Measurements from ENCODE around the gene NKAIN1.

NKAIN1 gene

DNA sequence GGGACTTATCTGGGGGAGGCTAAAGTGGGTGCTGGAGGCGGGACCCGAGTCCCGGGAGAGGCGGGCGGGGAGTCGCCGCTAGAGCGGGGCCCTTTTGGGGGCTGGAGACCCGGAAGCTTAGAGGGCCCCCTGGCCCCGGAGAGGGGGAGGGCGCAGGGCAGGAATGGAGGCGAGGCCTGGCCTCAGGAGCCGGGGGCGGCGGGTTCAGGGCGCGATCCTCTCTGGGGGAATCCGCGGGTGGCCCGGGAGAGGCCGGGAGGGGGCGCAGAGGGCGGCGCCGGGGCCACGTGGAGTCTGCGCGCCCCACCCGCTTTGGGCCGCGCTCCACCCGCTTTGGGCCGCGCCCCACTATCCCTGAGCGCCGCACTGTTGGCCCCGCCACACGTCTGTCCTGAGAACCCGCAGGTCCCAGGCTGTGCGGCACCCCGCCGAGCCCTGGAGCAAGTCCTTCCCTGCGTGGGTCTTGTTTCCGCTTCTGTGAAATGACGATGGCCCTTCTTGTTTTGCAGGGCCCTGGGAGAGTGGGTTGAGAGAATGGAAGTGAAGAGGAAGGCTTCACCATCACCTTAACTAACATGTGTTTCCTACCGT is 84.4 kb downstream of the NKAIN1 start (continued):
- TF ChIP-seq, protein P1, sequence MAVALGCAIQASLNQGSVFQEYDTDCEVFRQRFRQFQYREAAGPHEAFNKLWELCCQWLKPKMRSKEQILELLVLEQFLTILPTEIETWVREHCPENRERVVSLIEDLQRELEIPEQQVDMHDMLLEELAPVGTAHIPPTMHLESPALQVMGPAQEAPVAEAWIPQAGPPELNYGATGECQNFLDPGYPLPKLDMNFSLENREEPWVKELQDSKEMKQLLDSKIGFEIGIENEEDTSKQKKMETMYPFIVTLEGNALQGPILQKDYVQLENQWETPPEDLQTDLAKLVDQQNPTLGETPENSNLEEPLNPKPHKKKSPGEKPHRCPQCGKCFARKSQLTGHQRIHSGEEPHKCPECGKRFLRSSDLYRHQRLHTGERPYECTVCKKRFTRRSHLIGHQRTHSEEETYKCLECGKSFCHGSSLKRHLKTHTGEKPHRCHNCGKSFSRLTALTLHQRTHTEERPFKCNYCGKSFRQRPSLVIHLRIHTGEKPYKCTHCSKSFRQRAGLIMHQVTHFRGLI (tag by site-specific recombination; IDR thresholded peaks at IDR 0.05) = peak; percentile 99
- TF ChIP-seq EGR2 (tag by site-specific recombination; IDR thresholded peaks at IDR 0.05; ENCODE audit: low read depth) = peak; percentile 70
- peak; percentile 90 for TF ChIP-seq KLF8 (tag by site-specific recombination; IDR thresholded peaks at IDR 0.05)
- TF ChIP-seq HOXA7 (CRISPR knock-in tag; IDR thresholded peaks at IDR 0.05; ENCODE audit: borderline replicate concordance) = no peak
- TF ChIP-seq, protein P2, sequence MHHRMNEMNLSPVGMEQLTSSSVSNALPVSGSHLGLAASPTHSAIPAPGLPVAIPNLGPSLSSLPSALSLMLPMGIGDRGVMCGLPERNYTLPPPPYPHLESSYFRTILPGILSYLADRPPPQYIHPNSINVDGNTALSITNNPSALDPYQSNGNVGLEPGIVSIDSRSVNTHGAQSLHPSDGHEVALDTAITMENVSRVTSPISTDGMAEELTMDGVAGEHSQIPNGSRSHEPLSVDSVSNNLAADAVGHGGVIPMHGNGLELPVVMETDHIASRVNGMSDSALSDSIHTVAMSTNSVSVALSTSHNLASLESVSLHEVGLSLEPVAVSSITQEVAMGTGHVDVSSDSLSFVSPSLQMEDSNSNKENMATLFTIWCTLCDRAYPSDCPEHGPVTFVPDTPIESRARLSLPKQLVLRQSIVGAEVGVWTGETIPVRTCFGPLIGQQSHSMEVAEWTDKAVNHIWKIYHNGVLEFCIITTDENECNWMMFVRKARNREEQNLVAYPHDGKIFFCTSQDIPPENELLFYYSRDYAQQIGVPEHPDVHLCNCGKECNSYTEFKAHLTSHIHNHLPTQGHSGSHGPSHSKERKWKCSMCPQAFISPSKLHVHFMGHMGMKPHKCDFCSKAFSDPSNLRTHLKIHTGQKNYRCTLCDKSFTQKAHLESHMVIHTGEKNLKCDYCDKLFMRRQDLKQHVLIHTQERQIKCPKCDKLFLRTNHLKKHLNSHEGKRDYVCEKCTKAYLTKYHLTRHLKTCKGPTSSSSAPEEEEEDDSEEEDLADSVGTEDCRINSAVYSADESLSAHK (tag by site-specific recombination; IDR thresholded peaks at IDR 0.05) = no peak
- TF ChIP-seq KLF9 (tag by site-specific recombination; IDR thresholded peaks at IDR 0.05; ENCODE audit: low read depth) = peak; percentile 86
- TF ChIP-seq, protein P3, sequence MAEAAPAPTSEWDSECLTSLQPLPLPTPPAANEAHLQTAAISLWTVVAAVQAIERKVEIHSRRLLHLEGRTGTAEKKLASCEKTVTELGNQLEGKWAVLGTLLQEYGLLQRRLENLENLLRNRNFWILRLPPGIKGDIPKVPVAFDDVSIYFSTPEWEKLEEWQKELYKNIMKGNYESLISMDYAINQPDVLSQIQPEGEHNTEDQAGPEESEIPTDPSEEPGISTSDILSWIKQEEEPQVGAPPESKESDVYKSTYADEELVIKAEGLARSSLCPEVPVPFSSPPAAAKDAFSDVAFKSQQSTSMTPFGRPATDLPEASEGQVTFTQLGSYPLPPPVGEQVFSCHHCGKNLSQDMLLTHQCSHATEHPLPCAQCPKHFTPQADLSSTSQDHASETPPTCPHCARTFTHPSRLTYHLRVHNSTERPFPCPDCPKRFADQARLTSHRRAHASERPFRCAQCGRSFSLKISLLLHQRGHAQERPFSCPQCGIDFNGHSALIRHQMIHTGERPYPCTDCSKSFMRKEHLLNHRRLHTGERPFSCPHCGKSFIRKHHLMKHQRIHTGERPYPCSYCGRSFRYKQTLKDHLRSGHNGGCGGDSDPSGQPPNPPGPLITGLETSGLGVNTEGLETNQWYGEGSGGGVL (tag by site-specific recombination; IDR thresholded peaks at IDR 0.05) = peak; percentile 86
- TF ChIP-seq TCF7L2 (IDR thresholded peaks at IDR 0.05; ENCODE audit: borderline replicate concordance, low read depth, low read length) = no peak
- TF ChIP-seq ZNF76 (tag by site-specific recombination; IDR thresholded peaks at IDR 0.05; ENCODE audit: borderline replicate concordance, low read depth) = peak; percentile 39; the same call in 1 of the 2 replicates
- TF ChIP-seq ZBTB20 (tag by site-specific recombination; IDR thresholded peaks at IDR 0.05) = peak; percentile 86
- peak; percentile 46; the same call in 1 of the 2 replicates for TF ChIP-seq ZXDB (tag by site-specific recombination; IDR thresholded peaks at IDR 0.05)
- peak; percentile 40; the same call in 1 of the 2 replicates for TF ChIP-seq ZNF423 (tag by site-specific recombination; IDR thresholded peaks at IDR 0.05)
- TF ChIP-seq ZBTB8A (tag by site-specific recombination; IDR thresholded peaks at IDR 0.05) = peak; percentile 94
- TF ChIP-seq ZNF776 (tag by site-specific recombination; IDR thresholded peaks at IDR 0.05; ENCODE audit: borderline replicate concordance) = no peak
- TF ChIP-seq ZNF654 (tag by site-specific recombination; IDR thresholded peaks at IDR 0.05; ENCODE audit: low read depth) = no peak
- TF ChIP-seq ZNF223 (tag by site-specific recombination; IDR thresholded peaks at IDR 0.05) = no peak
- TF ChIP-seq, protein P4, sequence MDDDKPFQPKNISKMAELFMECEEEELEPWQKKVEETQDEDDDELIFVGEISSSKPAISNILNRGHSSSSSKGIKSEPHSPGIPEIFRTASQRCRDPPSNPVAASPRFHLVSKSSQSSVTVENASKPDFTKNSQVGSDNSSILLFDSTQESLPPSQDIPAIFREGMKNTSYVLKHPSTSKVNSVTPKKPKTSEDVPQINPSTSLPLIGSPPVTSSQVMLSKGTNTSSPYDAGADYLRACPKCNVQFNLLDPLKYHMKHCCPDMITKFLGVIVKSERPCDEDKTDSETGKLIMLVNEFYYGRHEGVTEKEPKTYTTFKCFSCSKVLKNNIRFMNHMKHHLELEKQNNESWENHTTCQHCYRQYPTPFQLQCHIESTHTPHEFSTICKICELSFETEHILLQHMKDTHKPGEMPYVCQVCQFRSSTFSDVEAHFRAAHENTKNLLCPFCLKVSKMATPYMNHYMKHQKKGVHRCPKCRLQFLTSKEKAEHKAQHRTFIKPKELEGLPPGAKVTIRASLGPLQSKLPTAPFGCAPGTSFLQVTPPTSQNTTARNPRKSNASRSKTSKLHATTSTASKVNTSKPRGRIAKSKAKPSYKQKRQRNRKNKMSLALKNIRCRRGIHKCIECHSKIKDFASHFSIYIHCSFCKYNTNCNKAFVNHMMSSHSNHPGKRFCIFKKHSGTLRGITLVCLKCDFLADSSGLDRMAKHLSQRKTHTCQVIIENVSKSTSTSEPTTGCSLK (tag by site-specific recombination; IDR thresholded peaks at IDR 0.05) = no peak
- TF ChIP-seq, protein P5, sequence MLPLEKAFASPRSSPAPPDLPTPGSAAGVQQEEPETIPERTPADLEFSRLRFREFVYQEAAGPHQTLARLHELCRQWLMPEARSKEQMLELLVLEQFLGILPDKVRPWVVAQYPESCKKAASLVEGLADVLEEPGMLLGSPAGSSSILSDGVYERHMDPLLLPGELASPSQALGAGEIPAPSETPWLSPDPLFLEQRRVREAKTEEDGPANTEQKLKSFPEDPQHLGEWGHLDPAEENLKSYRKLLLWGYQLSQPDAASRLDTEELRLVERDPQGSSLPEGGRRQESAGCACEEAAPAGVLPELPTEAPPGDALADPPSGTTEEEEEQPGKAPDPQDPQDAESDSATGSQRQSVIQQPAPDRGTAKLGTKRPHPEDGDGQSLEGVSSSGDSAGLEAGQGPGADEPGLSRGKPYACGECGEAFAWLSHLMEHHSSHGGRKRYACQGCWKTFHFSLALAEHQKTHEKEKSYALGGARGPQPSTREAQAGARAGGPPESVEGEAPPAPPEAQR (tag by site-specific recombination; IDR thresholded peaks at IDR 0.05) = no peak
- TF ChIP-seq, protein P6, sequence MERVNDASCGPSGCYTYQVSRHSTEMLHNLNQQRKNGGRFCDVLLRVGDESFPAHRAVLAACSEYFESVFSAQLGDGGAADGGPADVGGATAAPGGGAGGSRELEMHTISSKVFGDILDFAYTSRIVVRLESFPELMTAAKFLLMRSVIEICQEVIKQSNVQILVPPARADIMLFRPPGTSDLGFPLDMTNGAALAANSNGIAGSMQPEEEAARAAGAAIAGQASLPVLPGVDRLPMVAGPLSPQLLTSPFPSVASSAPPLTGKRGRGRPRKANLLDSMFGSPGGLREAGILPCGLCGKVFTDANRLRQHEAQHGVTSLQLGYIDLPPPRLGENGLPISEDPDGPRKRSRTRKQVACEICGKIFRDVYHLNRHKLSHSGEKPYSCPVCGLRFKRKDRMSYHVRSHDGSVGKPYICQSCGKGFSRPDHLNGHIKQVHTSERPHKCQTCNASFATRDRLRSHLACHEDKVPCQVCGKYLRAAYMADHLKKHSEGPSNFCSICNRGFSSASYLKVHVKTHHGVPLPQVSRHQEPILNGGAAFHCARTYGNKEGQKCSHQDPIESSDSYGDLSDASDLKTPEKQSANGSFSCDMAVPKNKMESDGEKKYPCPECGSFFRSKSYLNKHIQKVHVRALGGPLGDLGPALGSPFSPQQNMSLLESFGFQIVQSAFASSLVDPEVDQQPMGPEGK (tag by site-specific recombination; IDR thresholded peaks at IDR 0.05) = peak; percentile 86
- TF ChIP-seq, protein P7, sequence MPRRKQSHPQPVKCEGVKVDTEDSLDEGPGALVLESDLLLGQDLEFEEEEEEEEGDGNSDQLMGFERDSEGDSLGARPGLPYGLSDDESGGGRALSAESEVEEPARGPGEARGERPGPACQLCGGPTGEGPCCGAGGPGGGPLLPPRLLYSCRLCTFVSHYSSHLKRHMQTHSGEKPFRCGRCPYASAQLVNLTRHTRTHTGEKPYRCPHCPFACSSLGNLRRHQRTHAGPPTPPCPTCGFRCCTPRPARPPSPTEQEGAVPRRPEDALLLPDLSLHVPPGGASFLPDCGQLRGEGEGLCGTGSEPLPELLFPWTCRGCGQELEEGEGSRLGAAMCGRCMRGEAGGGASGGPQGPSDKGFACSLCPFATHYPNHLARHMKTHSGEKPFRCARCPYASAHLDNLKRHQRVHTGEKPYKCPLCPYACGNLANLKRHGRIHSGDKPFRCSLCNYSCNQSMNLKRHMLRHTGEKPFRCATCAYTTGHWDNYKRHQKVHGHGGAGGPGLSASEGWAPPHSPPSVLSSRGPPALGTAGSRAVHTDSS (tag by site-specific recombination; IDR thresholded peaks at IDR 0.05) = peak; percentile 64
- TF ChIP-seq SP7 (tag by site-specific recombination; IDR thresholded peaks at IDR 0.05) = peak; percentile 63
- TF ChIP-seq SP3 (tag by site-specific recombination; IDR thresholded peaks at IDR 0.05) = peak; percentile 91
- TF ChIP-seq, protein P8, sequence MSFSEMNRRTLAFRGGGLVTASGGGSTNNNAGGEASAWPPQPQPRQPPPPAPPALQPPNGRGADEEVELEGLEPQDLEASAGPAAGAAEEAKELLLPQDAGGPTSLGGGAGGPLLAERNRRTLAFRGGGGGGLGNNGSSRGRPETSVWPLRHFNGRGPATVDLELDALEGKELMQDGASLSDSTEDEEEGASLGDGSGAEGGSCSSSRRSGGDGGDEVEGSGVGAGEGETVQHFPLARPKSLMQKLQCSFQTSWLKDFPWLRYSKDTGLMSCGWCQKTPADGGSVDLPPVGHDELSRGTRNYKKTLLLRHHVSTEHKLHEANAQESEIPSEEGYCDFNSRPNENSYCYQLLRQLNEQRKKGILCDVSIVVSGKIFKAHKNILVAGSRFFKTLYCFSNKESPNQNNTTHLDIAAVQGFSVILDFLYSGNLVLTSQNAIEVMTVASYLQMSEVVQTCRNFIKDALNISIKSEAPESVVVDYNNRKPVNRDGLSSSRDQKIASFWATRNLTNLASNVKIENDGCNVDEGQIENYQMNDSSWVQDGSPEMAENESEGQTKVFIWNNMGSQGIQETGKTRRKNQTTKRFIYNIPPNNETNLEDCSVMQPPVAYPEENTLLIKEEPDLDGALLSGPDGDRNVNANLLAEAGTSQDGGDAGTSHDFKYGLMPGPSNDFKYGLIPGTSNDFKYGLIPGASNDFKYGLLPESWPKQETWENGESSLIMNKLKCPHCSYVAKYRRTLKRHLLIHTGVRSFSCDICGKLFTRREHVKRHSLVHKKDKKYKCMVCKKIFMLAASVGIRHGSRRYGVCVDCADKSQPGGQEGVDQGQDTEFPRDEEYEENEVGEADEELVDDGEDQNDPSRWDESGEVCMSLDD (tag by site-specific recombination; IDR thresholded peaks at IDR 0.05) = peak; percentile 59; the same call in 1 of the 2 replicates

All from HEK293 (cell line).